GM12878 (cell line): ENCODE data around the gene MCM5. TPM values are rescaled to one million over a fixed set of nuclear protein-coding genes. Genes with fewer than 3 reads are reported as not detected.

Experiments used
- BHLHE40 ChIP-seq, 2 experiments: fragments of 450-650 bp in 1 of 2; IDR thresholded peaks; 2 replicates each; pipeline ENCODE4 v1.6.1; 2011 to 2017; ENCODE audit warnings: low read depth in 2 of 2, borderline replicate concordance in 1 of 2, improper control_type of control experiment in 1 of 2, low read length in 1 of 2, mild to moderate bottlenecking in 1 of 2
- CEBPB ChIP-seq, 2 experiments: fragments of 150-350 bp in 1 of 2; IDR thresholded peaks; 2 replicates each; pipeline ENCODE4 v1.6.1; 2012 to 2014; ENCODE audit warnings: low read depth in 2 of 2, low read length in 2 of 2, borderline replicate concordance in 1 of 2, inconsistent platforms in 1 of 2
- IKZF1 ChIP-seq: fragments of 450-650 bp; conservative IDR thresholded peaks from 2 replicates; pipeline ENCODE4 v1.6.1; 2017; ENCODE audit warnings: antibody characterized with exemption, mild to moderate bottlenecking
- IKZF2 ChIP-seq, 2 experiments: fragments of 450-650 bp; IDR thresholded peaks; 2 replicates each; pipeline ENCODE4 v1.6.1; 2017; ENCODE audit warnings: mild to moderate bottlenecking in 2 of 2, moderate library complexity in 2 of 2
- MTA2 ChIP-seq: fragments of 450-650 bp; IDR thresholded peaks from 2 replicates; pipeline ENCODE4 v1.6.1; 2016; ENCODE audit warnings: low read depth, mild to moderate bottlenecking, moderate library complexity
- MYC ChIP-seq: IDR thresholded peaks from 2 replicates; pipeline ENCODE4 v1.6.1; 2011; ENCODE audit warnings: mild to moderate bottlenecking, low read length, moderate library complexity, inconsistent platforms; ENCODE audit not compliant: insufficient read depth, insufficient replicate concordance, insufficient read length, severe bottlenecking
- NFXL1 ChIP-seq: fragments of 450-650 bp; IDR thresholded peaks from 2 replicates; pipeline ENCODE4 v1.6.1; 2017; ENCODE audit warnings: antibody characterized with exemption, mild to moderate bottlenecking, borderline replicate concordance
- SKIL ChIP-seq: fragments of 450-650 bp; IDR thresholded peaks from 2 replicates; pipeline ENCODE4 v1.6.1; 2017; ENCODE audit warnings: mild to moderate bottlenecking, low read depth, inconsistent platforms; ENCODE audit not compliant: poor library complexity, severe bottlenecking
- ZNF687 ChIP-seq: fragments of 450-650 bp; IDR thresholded peaks from 2 replicates; pipeline ENCODE4 v1.6.1; 2017; ENCODE audit warnings: mild to moderate bottlenecking, moderate library complexity
- polyA plus RNA-seq, 11 experiments: library from polyadenylated mRNA; depleted of rRNA in 4 of 11; unstranded in 6 of 11; stranded (reverse) in 5 of 11; fragments of >200 nt; fragmentation: Nextera tagmentation in 4 of 11; fragmentation: Illumina TruSeq in 1 of 11; extraction: Ambion mirVana in 4 of 11; extraction: Trizol in 1 of 11; gene quantifications; 1 replicate in 1 of 11; 2 replicates in 10 of 11; pipeline versions ENCODE4 v1.2.1 to v1.2.3, GENCODE V29; 2011 to 2016; ENCODE audit warnings: inconsistent platforms in 2 of 11, missing spikeins in 2 of 11, low read depth in 1 of 11
- total RNA-seq, 4 experiments: library from RNA; depleted of rRNA in 3 of 4; stranded (reverse); fragments of >200 nt in 3 of 4; fragmentation: Illumina TruSeq in 1 of 4; extraction: Trizol in 1 of 4; gene quantifications; 2 replicates each; pipeline versions ENCODE4 v1.2.1 to v1.2.3, GENCODE V29; 2013 to 2021

MCM5 gene
- total and polyA plus RNA-seq, 10 of the 15 experiments (the other 5 are each of a cell fraction or from before 2014, with no cell fraction given) = 14.1 to 360 (median 164) TPM

DNA sequence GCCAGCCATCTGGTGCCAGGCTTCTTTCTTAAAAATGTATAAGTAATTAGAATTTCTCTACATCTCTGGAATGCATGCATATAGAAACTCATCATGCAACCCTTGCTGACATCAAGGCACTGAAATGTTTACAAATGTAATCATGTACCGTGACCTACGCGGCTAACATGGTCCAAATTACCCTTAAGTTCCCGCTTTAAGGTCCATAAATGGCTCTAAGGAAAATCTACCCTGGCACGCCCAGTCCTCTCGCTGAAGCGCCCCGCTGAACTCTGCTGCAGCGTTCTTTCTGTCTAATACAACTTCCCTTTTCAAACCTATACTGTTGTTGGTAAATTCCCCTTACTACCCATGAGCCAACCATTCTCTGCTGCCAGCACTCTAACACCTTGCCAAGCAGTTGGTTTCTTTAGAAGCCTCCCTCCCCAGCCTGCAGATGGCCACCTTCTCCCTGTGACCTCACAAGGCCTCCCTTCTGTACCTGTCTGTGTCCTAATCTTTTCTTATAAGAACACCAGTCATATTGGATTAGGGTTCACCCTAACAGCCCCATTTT lies 32.5 kb upstream of the MCM5 start (continued):
- TF ChIP-seq ZNF687 (0 out of 2 replicates have a peak, but pooled peaks have one; percentile 30), SKIL (peak; percentile 39), CEBPB (IDR thresholded peaks at IDR 0.05; ENCODE audit: borderline replicate concordance in 1 of 2, low read depth in 2 of 2, low read length in 2 of 2) (no peak), BHLHE40 (IDR thresholded peaks at IDR 0.05; ENCODE audit: borderline replicate concordance in 1 of 2, low read depth in 2 of 2, low read length in 1 of 2) (peak in 1 of 2 experiments; percentile 25; a peak in 1 of 4 replicates), IKZF2 (IDR thresholded peaks at IDR 0.05) (0 out of 4 replicates have a peak, but pooled peaks of 1 of the 2 experiments have one; percentile 17), MTA2 (peak; percentile 52), IKZF1 (0 out of 2 replicates have a peak, but pooled peaks have one; percentile 17), MYC (no peak), NFXL1 (no peak)
